ENCODE results near the gene CHST15.
A peak's percentile ranks its signal among the peaks of the same experiment; 100 is the strongest.

Gene CHST15, protein sequence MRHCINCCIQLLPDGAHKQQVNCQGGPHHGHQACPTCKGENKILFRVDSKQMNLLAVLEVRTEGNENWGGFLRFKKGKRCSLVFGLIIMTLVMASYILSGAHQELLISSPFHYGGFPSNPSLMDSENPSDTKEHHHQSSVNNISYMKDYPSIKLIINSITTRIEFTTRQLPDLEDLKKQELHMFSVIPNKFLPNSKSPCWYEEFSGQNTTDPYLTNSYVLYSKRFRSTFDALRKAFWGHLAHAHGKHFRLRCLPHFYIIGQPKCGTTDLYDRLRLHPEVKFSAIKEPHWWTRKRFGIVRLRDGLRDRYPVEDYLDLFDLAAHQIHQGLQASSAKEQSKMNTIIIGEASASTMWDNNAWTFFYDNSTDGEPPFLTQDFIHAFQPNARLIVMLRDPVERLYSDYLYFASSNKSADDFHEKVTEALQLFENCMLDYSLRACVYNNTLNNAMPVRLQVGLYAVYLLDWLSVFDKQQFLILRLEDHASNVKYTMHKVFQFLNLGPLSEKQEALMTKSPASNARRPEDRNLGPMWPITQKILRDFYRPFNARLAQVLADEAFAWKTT

DNA sequence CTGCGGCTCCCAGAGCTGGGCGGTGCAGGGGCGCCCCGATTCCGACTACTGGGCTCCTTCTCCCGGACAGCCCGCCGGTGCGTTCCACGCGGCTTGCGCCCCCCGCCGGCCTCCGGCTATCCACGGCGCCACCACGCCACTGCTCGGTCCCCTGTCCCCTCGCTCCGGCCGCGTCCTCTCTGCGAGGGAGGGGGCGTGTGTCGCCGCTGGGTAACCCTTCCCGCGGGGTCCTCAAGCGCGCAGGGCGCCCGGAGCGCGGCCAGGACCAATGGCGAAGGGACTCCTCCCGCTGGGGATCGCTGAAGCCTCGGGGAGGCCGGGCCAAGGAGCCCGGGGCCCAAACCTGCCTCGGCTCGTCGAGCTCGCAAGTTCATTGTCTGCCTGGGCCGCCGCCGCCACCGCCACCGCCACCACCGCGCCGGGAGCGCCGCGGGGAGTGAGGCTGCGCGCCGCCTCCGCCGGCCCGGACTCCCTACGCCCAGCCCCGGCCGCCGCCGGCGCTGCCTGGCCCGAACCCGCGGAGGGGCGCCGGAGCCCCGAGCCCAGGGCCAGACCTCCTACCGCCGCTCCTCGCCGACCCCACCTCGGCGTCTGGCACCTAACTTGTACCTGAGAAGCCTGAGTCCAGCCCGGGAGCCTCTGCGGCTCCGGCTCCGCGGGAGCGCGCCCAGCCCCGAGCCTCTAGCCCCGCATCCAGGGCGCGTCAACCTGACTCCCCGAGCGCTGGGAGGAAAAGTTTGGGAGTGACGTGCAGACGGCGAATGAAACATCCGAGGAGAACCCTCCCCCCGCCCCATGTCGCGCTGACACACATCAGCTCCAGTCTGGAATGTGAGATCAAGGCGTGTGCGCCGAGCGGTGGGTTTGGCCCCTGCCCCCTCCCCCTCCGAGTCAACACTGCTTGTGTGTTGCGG, at the start of gene CHST15:
CHST15 (minus strand) TSS at position 739 of the 914 bp plus-strand sequence. CDS start 47,386 bp downstream, outside the sequence.
- peak; percentile 67 for DNase-seq (ENCODE audit: low spot score)

DNA sequence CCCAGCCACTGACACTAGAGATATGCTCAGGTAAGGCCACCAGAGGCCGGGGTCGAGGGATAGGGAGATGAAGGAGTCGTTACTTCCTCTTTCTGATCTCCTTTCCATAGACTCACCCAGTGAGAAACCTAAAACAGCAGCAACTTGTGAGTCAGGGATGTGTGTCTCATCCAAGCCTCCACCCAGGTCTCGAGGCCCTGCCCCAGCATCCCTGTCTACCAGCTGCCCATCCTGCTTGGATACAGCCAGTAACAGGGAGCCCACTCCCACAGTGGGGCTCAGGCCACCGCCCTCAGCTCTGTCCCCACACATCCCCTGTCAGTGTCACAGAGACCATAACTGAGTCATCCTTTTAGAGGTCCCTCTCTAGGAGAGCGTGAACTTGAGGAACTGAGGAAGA, 49.6 kb upstream of the CHST15 start:
- DNase-seq (ENCODE audit: low spot score): no peak

DNA sequence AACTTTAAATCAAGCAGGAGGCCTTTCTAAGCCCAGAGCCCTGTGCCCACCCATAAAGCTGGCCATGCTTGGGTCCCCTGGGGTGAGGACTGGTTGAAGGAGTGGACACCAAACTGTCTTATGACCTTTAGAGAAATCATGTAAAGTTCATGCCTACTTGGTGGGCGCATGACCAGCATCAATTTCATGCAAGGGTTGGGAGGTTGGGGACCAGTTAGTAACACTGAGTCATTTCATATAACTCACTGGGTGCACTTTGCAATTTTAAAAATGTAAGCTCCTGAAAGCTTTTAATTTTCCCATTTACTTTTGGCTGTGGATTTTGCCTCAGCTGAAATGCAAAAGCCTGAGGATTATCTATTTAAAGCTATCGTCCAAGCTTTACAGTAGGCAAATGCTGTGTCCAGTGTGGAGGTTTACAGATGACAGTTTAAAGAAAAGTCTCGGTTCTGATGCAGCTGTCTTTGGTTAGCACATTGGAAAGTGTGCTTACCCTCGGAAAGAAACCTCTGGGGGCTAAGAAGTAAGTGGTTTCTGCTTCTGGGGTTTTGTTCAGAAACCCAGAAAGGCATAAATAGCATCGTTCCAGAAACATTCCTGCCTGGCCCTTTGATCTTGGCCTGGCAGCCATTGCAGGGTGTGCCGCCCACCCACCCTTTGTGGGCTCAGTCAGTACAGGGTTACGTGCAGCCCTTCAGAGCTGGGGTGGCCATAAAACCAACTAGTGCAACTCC, 48.8 kb upstream of the CHST15 start:
- no peak for DNase-seq (ENCODE audit: low spot score)

DNA sequence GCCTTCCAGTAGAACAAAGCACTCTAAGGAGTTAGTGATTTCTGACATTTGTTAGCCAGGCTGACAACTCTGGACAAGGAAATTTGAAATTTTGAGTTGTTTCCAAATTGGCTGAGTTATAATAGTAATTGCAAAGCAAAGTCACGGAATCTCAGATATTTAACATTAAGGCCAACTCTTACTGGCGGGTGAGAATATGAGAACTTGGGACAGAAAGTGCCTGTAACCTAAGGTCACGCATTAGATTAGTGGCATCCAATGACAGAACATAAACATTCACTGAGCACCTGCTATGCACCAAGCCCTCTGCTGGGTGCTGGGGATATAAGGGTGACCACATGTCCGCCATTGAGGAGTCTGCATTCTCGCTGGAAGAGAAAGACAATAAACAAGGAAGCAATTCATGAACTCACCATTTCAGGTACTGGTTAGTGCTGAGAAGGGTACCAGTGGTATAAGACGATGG, 45.5 kb upstream of the CHST15 start:
- no peak for DNase-seq (ENCODE audit: low spot score)

DNA sequence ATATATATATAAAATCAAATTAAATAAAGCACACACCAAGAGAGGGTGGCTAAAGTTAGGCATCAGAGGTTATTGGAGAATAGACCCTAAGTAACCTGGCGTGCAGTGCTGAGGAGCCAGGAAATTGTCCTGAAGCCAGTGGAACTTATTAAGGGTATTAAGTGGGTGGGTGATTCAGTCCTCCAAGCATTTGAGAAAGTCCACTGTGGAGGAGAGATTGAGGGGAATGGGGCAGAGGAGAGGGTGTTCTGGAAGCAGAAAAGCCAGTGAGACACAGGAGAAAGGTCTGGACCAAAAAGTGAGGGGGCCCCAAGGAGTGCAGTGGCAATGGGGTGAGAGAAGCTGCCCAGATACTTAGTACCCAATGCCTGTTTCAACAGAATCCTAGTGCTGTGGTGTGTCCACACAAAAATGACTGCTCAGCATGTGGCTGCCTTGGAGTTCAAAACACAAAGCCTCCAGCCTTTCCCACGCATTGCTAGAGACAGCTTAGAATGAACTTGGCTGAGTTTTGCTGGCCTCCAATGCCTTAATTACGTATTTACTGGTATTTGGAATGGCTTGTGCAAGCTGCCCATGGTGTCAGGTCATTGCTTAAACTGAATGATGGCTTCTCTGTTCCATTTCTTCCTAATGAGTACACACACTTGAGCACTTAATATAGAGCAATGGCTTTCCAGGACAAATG, 44.9 kb upstream of the CHST15 start:
- peak; percentile 45 for DNase-seq (ENCODE audit: low spot score)

DNA sequence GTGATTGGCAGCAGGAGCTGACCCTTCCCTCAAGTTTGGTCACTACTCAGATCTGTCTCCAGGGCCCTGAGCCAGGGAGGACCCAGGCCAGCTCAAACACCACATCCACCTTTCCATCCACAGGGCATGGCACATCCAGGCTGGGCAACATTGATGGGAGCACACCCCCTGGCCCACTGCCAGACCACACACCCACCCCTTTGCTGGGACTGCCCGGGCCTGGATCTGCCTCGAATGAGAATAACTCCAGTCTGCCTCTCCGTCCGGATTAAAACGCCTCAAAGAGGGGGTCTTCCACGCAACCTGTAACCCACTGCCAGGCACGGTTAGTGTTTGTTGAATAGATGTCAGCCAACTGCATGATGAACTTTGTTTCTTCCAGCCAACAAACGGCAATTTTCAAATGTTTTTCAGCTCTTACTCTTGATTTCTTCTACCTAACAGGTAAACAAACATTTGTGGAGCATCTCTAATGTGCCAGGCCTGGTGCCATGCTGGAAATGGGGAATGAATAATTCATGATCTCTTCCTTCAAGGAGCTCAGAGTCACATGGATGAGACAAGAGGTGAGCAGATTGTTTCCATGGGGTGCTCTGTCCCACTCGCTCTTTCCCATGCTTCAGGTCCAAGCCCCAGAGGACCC, 41.0 kb upstream of the CHST15 start:
- no peak for DNase-seq (ENCODE audit: low spot score)

DNA sequence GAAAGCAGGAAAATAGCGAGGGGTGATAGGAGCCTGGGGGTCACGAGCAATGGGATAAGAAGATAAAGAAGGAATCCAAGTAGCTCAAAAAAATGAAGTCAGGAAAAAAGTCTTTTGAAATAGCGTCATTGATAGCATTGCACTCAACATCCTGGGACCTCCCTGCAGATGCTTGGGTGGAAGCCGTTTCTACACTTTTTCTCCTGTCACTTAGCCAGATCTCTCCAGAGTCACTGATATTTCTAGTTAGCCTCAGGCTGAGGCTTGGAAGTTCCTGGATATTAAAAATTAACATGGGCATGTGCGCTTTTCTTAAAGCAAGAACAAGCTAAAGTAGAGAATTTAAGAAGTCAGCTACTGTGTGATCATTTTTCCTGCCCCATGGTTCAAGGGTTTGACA, 39.5 kb upstream of the CHST15 start:
- DNase-seq (ENCODE audit: low spot score): no peak

DNA sequence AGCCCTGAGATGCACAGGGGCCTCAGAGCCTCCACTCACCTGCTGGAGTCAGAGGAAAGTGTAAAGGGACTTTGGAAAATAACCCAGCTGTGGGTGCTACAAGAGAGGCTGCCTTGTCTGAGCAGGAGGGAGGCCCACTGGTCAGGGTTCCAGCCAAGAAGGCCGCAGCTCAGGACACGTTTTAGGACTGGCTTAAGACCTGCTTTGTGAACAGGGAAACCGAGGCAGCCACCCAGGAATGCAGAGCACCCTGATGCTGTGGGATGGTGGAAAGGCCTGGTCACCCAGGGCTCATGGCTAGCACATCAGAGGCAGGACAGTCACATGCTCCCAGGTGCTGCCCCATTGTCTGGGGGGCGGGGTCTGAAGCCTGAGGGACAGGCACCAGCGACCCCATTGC, 38.9 kb upstream of the CHST15 start:
- DNase-seq (ENCODE audit: low spot score): no peak

DNA sequence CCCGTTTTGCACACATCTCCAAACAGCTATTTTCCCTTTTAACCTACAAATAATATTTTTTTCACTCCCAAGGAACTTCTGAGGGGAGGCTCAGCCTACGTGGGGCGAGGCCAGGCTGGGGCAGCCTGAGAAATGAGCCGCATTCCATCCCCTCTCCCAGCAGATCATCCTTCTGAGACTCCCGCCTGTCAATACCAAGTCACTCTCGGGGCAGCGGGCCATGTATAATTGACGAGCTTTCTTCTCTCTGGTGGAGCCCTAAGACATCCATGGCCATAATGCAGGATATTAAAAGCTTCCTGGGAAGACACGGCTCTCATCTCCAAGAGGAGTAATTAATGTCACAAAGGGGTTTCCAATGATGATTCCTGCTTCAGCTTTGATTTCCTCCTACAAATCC, 37.8 kb upstream of the CHST15 start:
- no peak for DNase-seq (ENCODE audit: low spot score)

DNA sequence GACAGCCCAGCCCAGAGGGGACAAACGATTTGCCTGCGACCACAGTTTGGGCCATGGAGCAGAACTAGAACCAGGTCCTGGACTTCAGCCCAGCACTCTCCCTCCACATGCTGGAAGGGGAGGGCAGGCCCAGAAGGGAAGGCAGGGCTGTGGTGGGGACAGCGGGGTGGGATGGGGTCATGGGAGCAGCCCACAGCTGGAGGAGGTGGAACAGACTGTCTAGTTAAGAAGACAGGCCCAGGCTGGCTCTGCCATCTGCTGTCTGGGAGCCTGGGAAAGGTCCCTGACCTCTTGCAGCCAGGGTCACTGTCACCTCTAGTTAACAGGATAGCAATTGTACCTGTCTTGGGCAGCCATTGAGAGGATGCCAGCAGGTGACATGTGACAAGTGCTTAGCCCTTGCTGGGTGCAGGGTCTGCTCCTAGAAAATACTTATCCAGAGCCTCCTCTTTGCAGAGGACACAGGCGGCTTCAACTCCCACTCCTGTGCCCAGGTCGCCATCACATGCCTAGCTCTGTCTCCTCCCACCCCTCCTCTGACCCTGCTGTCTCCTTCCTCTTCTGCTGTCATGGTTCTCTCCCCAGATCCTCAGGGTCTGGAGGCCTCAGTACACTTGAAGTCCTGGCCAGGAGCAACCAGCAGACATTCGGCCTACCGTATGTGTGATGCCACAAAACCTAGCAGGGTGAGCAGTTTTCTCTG, 37.0 kb upstream of the CHST15 start:
- no peak for DNase-seq (ENCODE audit: low spot score)

DNA sequence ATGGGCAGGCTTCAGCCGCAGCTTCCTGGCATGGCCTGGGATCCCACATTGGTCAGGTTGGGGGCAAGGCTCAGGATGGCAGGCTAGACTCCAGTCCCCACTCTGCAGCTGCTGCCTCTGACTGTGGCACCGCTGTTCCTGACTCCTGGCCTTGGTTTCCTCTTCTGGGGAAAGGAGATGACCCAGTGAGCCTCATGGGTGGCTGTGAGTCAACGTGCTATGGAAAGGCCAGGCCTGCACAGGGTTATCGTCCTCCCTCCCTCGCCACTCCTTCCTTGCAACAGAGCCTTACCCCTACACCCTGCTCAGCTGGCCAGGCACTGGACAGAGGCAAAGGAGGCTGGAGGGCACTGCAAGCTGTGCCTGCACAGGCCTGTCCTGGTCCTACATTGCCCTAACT, 36.1 kb upstream of the CHST15 start:
- no peak for DNase-seq (ENCODE audit: low spot score)

DNA sequence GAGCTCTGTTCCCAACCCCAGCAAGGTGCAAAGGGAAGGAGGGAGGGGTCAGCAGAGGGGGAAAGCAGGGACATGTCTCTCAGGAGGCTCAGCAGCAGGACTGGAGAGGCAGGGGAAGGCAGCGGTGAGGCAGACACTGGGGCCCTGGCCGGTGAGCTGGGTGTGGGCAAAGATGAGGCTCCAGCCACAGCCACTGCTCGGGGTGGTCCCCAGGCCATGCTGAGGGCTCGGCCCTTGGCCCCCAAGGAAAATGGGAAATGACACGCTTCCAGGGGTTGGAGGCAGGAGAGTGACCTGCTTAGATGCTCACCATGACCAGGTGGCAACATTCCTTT, 35.4 kb upstream of the CHST15 start:
- DNase-seq (ENCODE audit: low spot score): no peak

DNA sequence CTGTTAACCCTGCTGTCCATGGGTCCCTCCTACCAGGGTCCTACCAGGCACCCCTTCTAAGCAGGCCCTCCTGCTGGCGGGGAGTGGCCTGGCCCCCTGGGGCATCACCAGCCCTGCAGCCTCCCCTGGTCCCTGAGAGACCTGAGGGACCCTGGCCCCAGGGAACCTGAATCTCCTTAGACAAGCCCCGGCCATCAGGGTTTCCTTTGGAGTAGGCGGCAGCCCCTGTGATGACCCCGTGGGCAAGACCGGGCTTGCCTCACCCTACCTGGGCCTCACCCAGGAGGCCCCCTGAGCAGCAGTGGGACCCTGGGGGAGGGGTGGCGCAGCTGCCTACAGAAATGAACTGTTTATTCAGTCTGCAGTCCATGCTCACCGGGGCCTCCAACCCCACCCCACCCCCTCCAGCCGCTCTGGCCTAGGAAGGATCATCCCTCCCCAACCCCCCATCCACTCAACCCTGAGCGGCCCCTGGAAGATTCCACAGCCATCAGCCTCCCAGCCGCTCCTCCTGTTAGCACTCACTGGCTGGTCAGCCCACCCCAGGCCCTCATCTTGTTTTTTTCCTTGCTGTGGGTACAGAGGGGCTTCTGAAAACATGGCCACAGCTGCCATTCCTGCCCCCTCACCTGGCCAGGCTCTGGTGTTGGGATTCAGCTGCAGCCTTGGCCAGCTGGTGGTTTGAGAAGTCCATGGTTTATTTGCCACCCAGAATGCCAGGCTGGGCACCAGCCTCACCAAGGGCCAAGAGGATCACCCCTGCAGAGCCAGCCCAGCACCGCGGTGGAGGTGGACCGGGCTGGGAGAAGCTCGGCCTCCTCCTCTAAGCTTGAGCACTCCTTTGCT, 34.8 kb upstream of the CHST15 start:
- no peak for DNase-seq (ENCODE audit: low spot score)

DNA sequence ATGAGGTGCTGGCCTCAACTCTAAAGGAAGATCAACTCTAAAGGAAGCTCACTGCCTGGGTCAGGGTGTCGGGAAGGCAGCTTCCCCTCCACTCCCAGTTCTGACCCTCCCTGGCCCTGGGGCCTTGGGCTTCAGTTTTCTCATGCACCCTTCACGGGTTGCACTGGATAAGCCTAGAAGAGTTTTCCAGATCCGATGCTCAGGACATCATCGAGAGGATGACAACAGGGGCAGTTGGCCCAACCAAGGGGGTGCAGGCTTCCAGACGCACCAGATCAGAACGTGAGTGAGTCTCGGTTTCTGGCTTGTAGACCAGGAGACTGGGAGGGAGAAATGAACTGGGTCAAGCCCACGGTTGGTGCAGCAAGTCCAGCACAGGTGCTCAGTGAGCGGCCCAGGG, 34.2 kb upstream of the CHST15 start:
- DNase-seq (ENCODE audit: low spot score): no peak

DNA sequence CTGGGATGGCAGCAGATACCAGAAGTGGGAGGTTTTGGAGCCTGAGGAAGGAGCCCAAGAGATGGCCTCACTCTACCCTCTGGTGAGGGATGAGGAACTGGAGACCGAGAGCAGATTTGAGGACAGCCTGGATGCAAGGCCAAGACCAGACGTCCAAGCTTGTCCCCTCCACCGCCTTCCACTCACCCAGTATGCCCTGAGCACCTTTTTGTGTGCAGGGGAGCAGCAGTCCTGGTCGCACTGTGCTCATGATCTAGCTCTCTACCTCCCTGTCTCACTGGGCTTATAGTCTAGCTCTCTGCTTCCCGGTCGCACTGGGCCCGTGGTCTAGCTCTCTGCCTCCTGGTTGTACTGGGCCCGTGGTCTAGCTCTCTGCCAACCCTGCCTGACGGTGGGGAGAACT, 33.6 kb upstream of the CHST15 start:
- DNase-seq (ENCODE audit: low spot score): no peak

DNA sequence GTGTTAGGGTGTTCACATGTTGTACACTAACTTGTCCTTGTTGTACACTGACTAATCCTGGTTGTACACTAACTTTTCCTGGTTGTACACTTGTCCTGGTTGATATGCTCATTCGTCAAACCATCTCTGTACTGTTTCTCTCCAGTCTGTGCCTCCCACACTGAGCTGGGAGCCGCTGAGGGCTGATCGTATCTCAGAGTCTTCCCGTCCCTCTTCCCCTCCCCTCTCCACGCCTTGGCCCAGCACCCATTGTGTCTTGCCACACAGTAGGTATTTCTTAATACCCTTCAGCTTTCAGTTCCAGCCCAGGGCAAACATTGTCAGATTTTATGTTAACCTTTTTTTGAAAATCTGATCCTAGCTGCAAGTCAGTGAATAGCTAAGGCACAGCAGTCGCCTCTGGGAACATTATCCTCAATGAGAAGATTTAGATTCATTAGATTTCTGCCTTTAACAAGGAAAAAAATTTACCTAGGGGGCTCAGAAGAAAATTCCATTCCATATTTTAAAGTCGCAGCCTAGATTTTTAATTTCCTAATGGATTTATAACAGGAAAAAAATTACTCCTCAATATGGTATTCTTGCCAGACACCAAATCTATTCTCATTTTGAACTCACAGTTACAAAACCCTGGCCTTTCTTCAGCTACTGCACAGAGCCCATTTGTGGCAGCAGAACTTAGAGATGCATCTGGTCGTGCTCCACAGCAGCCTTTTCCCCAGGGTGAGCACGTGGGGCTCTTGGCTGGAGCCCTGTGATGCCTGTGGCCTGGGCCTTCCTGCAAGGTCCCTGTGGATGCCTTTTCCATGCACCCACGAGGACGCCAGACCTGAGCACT, 33.0 kb upstream of the CHST15 start:
- no peak for DNase-seq (ENCODE audit: low spot score)

DNA sequence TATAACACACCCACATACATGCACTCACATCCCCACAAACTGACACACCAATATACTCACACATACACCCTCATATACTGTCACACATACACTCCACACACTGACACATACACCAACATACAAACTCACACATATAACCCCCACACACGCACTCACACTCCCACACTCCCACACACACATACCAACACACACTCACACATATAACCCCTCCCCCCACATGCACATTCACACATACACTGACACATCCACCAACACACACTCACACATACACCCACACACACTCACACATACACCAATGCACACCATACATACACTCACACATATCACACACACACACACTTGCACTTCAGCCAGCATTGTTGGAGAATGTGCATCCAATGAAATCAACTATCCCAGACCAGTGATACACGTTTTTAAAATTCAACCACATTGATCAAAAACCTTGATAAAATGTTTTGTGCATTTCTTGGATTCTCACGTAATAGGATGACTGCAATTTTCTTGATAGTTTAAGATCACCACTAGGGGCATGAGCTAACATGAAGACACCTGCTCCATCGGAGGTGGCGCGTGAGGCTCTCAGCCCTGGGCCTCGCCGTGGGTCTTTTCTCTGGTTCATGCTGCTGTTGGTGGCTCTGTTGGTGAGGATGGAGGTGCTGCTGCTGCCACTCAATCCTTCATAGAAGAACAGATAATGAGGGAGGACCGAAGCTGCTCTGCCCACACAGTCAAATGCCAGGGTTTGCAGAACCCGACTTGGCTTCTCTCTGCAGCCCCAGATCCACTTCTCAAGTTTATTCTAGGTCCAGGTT, 32.1 kb upstream of the CHST15 start:
- DNase-seq (ENCODE audit: low spot score): no peak

DNA sequence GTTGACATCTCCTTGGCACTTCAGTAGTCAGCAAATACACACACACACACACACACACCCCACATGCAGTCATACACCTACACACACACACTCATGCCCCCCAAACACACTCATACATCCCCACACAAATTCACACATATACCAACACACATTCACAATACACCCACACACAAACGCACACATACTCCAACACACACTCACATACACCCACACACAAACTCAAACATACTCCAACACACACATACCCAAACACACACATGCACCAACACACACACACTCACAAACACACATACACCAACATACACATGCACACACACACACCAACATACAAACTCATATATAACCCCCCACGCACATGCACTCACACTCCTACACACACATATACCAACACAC, 31.4 kb upstream of the CHST15 start:
- no peak for DNase-seq (ENCODE audit: low spot score)
